ENCODE data around the gene LIAS.

DNA sequence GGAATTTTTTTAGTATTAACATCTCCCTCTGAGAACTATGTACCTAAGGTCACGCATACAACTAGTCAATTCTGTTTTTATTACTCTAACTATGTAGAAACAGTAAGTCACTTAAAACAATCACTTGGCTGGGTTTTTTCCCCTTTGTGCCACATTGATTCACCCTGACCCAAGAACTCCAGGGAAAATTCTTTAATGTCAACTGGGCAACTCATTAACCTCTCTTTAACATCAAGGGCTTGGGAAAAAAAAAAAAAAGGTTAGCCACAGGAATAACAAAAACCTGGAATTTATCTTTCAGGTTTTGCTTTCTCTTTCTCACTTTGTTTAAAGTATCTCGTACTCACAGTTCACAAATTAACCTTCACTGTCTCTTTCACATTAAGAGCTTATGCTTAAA is 8.2 kb upstream of the LIAS start:
- TF ChIP-seq, protein P1, sequence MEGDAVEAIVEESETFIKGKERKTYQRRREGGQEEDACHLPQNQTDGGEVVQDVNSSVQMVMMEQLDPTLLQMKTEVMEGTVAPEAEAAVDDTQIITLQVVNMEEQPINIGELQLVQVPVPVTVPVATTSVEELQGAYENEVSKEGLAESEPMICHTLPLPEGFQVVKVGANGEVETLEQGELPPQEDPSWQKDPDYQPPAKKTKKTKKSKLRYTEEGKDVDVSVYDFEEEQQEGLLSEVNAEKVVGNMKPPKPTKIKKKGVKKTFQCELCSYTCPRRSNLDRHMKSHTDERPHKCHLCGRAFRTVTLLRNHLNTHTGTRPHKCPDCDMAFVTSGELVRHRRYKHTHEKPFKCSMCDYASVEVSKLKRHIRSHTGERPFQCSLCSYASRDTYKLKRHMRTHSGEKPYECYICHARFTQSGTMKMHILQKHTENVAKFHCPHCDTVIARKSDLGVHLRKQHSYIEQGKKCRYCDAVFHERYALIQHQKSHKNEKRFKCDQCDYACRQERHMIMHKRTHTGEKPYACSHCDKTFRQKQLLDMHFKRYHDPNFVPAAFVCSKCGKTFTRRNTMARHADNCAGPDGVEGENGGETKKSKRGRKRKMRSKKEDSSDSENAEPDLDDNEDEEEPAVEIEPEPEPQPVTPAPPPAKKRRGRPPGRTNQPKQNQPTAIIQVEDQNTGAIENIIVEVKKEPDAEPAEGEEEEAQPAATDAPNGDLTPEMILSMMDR (IDR thresholded peaks at IDR 0.05; ENCODE audit: insufficient read depth, low read length, poor library complexity, severe bottlenecking): no peak
- no peak for TF ChIP-seq EZH2phosphoT487 (conservative IDR thresholded peaks at IDR 0.05; ENCODE audit: low read length)
